ENCODE data around the gene ZSCAN21. TPM values are rescaled to one million over a fixed set of nuclear protein-coding genes. Genes with fewer than 3 reads are reported as not detected.

The ZSCAN21 gene
- total and polyA plus RNA-seq, 5 experiments from 2014 or later = 5.2 to 11.2 (median 8.3) TPM

DNA sequence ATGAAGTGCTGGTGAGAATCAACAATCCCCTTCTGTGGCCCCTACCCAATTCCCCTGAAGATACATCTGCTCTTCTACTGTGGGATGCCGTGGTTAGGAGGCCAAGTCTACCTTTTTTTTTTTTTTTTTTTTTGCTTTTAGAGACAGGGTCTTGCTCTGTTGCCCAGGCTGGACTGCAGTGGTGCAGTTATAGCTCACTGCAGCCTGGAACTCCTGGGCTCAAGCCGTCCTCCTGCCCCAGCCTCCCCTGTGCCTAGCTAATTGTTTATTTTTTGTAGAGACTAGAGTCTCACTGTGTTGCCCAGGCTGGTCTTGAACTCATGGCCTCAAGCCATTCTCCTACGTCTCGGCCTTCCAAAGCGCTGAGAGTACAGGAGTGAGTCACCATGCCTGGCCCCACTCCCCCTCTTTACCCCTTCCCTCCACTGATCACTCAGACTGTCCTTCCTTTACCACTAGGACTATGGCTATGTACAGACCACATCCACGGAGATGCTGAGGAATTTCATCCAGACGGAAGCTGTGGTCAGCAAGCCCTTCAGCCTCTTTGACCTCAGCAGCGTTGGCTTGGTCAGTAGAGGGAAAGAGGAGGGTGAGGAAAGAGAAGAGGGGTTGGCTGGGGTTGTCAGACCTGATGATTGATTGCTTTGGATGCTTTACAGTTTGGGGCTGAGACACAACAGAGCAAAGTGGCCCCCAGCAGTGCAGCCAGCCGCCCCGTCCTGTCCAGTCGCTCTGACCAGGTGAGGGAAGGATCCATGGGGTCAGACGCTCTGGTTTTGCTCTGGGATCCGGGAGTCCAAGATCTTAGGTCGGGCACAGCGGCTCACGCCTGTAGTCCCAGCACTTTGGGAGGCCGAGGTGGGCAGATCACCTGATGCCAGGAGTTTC is 53.6 kb downstream of the ZSCAN21 start:
- H3K36me3 Mint-ChIP-seq = peaks cover under 1 to 31% (median 18%) of the 10 kb centered on the region in 3 donors
- no peak for ATAC-seq
- no peaks in the 10 kb centered on the region for H3K9me3 Mint-ChIP-seq
- POLR2A ChIA-PET = interaction anchor here (0.7 to 6.9 kb wide), 9 partner anchors 9 to 333 kb away, joined by 3 to 252 read pairs (median 26); partner anchors contain the start of genes CNPY4, COPS6, MBLAC1 and MEPCE
- H3K4me1 Mint-ChIP-seq = peaks cover 18 to 35% (median 33%) of the 10 kb centered on the region in 4 donors
- H3K27me3 Mint-ChIP-seq = no peaks in the 10 kb centered on the region
- peak overlapping the region in 9 of 10 donors; percentile 43 to 99 (median 65) for H3K27ac Mint-ChIP-seq
- peak overlapping the region; percentile 60 to 97 (median 75) for H3K4me3 Mint-ChIP-seq
- no peak for DNase-seq

DNA sequence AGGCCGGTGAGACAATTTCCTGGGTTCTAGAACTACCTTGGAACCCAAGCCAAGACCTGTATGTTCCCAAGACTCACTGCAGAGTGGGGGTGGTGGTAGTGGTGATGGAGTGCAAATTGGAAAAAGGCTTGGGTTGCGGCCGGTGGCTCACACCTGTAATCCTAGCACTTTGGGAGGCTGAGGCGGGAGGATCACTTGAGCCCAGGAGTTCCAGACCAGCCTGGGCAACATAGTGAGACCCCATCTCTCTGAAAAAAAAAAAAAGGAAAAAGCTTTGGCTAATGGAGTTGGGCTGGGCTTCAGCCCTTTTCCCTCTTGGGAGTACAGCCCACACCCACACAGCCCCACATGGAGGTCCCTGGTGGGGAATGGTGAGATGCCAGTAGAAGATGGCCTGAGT is 56.0 kb downstream of the ZSCAN21 start:
- Mint-ChIP-seq H3K27me3 (no peaks in the 10 kb centered on the region), H3K9me3 (no peaks in the 10 kb centered on the region), H3K4me1 (peaks cover 7 to 13% (median 11%) of the 10 kb centered on the region in 4 donors), H3K36me3 (peaks cover 0 to 39% (median 4%) of the 10 kb centered on the region in 3 donors), H3K4me3 (no peak overlapping the region), H3K27ac (peak overlapping the region in 1 of 10 donors; percentile 25)
- ATAC-seq (no peak), DNase-seq (no peak)
- POLR2A ChIA-PET = interaction anchor here (1.1 to 6.9 kb wide), 2 partner anchors 14 to 18 kb away, joined by 3 to 252 read pairs; partner anchors contain the start of genes CNPY4, MBLAC1 and TAF6

DNA sequence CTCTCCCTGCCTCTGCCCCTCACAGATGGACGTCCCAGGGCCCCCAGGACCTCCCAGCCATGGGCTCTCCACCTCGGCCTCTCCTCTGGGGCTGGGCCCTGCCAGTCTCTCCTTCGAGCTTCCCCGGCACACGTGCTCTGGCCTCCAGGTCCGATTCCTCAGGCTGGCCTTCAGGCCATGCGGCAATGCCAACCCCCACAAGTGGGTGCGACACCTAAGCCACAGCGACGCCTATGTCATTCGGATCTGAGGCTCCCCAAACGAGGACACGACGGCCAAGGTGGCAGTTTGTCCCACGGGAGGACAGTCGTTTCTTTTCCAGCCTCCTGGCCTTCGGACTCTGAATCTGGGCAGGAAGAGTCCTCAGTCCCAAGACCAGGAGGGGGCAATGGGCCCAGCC is 57.1 kb downstream of the ZSCAN21 start:
- peaks cover 0 to 50% (median 7%) of the 10 kb centered on the region in 3 donors for H3K36me3 Mint-ChIP-seq
- no peaks in the 10 kb centered on the region for H3K9me3 Mint-ChIP-seq
- ATAC-seq = no peak
- POLR2A ChIA-PET = interaction anchor here (0.5 to 1.1 kb wide), 2 partner anchors 13 to 75 kb away, joined by 3 read pairs; no protein-coding TSS in a partner anchor
- DNase-seq = no peak
- H3K27me3 Mint-ChIP-seq = no peaks in the 10 kb centered on the region
- peak overlapping the region in 1 of 10 donors; percentile 78 for H3K27ac Mint-ChIP-seq
- no peak overlapping the region for H3K4me3 Mint-ChIP-seq
- H3K4me1 Mint-ChIP-seq = peaks cover 3 to 11% (median 6%) of the 10 kb centered on the region in 4 donors

DNA sequence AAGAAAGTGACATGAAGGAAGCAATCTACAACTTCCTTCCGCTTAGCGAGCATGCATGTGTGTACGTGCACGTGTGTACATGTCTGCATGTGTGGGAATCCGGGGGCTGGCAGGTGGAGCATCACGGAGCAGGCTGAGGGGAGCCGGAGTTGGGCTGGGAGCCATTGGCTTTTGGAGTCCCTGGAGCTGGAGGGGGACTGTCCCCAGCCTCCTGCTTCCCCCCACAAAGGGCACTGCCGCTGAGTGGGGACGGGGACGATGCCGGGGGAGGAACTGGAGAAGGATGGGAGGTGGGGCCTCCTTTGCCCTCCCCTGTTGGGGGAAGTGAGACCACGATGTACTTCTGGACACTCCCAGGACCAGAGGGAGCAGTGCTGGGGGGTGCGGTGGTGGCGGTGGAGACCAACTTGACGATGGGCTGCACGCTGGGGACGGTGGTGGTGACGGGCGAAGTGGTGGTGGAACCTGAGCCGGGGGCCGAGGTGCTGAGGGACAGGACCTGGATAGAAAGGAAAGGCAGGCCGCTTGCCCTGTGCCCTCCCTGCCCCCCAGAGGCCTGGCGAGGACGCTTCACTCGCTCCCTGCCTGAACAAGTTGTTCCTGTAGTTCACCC is 57.7 kb downstream of the ZSCAN21 start:
- no peaks in the 10 kb centered on the region for H3K9me3 Mint-ChIP-seq
- no peak for ATAC-seq
- DNase-seq = no peak
- no peaks in the 10 kb centered on the region for H3K27me3 Mint-ChIP-seq
- peaks cover 3 to 10% (median 6%) of the 10 kb centered on the region in 4 donors for H3K4me1 Mint-ChIP-seq
- H3K27ac Mint-ChIP-seq = peak overlapping the region in 2 of 10 donors; percentile 56 to 78
- peaks cover 0 to 56% (median 7%) of the 10 kb centered on the region in 3 donors for H3K36me3 Mint-ChIP-seq
- POLR2A ChIA-PET = no interaction called here
- no peak overlapping the region for H3K4me3 Mint-ChIP-seq

DNA sequence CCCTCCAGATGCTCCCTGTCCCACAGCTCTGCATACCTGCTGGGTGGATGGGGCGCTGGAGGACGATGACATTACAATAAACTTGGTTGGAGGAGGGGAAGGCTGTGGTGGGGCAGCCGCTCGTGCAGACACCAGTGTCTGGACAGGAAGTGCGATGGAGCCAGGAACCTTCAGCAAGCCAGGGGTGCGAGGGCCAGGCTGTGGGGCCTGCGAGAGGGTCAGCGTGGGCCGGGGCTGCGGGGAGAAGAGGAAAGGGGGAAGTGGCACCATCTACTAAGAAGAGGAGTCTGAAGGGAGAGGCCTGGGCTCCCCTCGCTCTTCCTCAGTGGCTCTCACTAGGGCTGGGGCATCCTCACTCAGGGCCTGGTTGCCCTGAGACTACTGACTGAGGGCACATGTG is 58.3 kb downstream of the ZSCAN21 start:
- ATAC-seq = no peak
- no peak overlapping the region for H3K27ac Mint-ChIP-seq
- no peak for DNase-seq
- H3K4me1 Mint-ChIP-seq = peaks cover 0 to 4% (median 3%) of the 10 kb centered on the region in 4 donors
- peak overlapping the region in 1 of 10 donors; percentile 14 for H3K4me3 Mint-ChIP-seq
- no peaks in the 10 kb centered on the region for H3K9me3 Mint-ChIP-seq
- H3K36me3 Mint-ChIP-seq = peaks cover 0 to 62% (median 7%) of the 10 kb centered on the region in 3 donors
- H3K27me3 Mint-ChIP-seq = no peaks in the 10 kb centered on the region
- POLR2A ChIA-PET = no interaction called here

- Mint-ChIP-seq H3K27ac (no peak overlapping the region), H3K4me3 (no peak overlapping the region), H3K36me3 (peaks cover 0 to 67% (median 8%) of the 10 kb centered on the region in 3 donors), H3K27me3 (no peaks in the 10 kb centered on the region), H3K4me1 (peaks cover 0 to 2% (median 0%) of the 10 kb centered on the region in 4 donors), H3K9me3 (no peaks in the 10 kb centered on the region)
- no peak for ATAC-seq
- POLR2A ChIA-PET = interaction anchor here (0.7 kb wide), 1 partner anchor 55 kb away, joined by 3 read pairs; no protein-coding TSS in a partner anchor
- DNase-seq = no peak
Observed at GRCh38 chr7:100109521-100110163, 60.1 kb downstream of the ZSCAN21 start.

GRCh38 chr7:100111156-100111555 is 61.6 kb downstream of the ZSCAN21 start:
- Mint-ChIP-seq H3K27ac (no peak overlapping the region), H3K4me3 (no peak overlapping the region), H3K27me3 (no peaks in the 10 kb centered on the region), H3K36me3 (peaks cover 0 to 71% (median 8%) of the 10 kb centered on the region in 3 donors), H3K9me3 (no peaks in the 10 kb centered on the region), H3K4me1 (peaks cover 0 to 3% (median 1%) of the 10 kb centered on the region in 4 donors)
- POLR2A ChIA-PET = interaction anchor here (0.6 to 4.1 kb wide), 3 partner anchors 9 to 75 kb away, joined by 3 to 27 read pairs (median 4); partner anchors contain the start of genes AP4M1 and MCM7
- ATAC-seq = no peak
- DNase-seq = no peak

GRCh38 chr7:100111914-100112313 is 62.3 kb downstream of the ZSCAN21 start:
- Mint-ChIP-seq H3K36me3 (peaks cover 0 to 67% (median 8%) of the 10 kb centered on the region in 3 donors), H3K27me3 (no peaks in the 10 kb centered on the region), H3K4me3 (no peak overlapping the region), H3K9me3 (no peaks in the 10 kb centered on the region), H3K27ac (no peak overlapping the region), H3K4me1 (peaks cover 0 to 8% (median 5%) of the 10 kb centered on the region in 4 donors)
- DNase-seq (no peak), ATAC-seq (no peak)
- POLR2A ChIA-PET = interaction anchor here (0.6 to 4.1 kb wide), 2 partner anchors 10 to 76 kb away, joined by 3 to 27 read pairs; partner anchors contain the start of genes AP4M1 and MCM7

Small RNAs within 50 kb of the gene (microRNA-seq; reads per million reads assigned to microRNA genes)
- gene MIR106B (ENCODE audit: borderline microRNAs expressed) = 5,476 reads per million, percentile 93 among the genes with 10 or more reads in this experiment
- 1,036 reads per million, percentile 84 among the genes with 10 or more reads in this experiment for gene MIR25 (ENCODE audit: borderline microRNAs expressed)
- 2,656 reads per million, percentile 91 among the genes with 10 or more reads in this experiment for gene MIR93 (ENCODE audit: borderline microRNAs expressed)

Other genes starting within 250 kb of the ZSCAN21 start
- gene CYP3A43, start 221.8 kb upstream of the ZSCAN21 start, total RNA-seq = under 1 TPM in 1 of 2 experiments, not detected in 1; 0.44 TPM
- not detected for gene CYP3A43, start 221.8 kb upstream of the ZSCAN21 start, polyA plus RNA-seq
- 1 to 10 TPM; 1.1 to 1.3 TPM for gene OR2AE1, start 172.7 kb upstream of the ZSCAN21 start, total RNA-seq
- not detected for gene OR2AE1, start 172.7 kb upstream of the ZSCAN21 start, polyA plus RNA-seq
- gene TRIM4, start 130.2 kb upstream of the ZSCAN21 start, total RNA-seq = 10 to 100 TPM; 68.4 to 70.6 TPM
- gene TRIM4, start 130.2 kb upstream of the ZSCAN21 start, polyA plus RNA-seq = 10 to 100 TPM; 22.2 to 32.2 (median 31.0) TPM
- 1 to 10 TPM; 1.6 to 1.7 TPM for gene GJC3, start 120.2 kb upstream of the ZSCAN21 start, total RNA-seq
- 1 to 10 TPM in 1 of 3 donors, under 1 TPM in 1, not detected in 1; 0.42 to 2.0 TPM for gene GJC3, start 120.2 kb upstream of the ZSCAN21 start, polyA plus RNA-seq
- gene AZGP1, start 73.7 kb upstream of the ZSCAN21 start, total RNA-seq = not detected
- not detected for gene AZGP1, start 73.7 kb upstream of the ZSCAN21 start, polyA plus RNA-seq
- gene ZKSCAN1, start 34.2 kb upstream of the ZSCAN21 start, total RNA-seq = 100 to 1,000 TPM; 104 to 108 TPM
- gene ZKSCAN1, start 34.2 kb upstream of the ZSCAN21 start, polyA plus RNA-seq = 10 to 100 TPM; 39.1 to 63.6 (median 47.1) TPM
- 10 to 100 TPM; 42.7 to 48.8 TPM for gene ZNF3, start 31.9 kb downstream of the ZSCAN21 start, total RNA-seq
- gene ZNF3, start 31.9 kb downstream of the ZSCAN21 start, polyA plus RNA-seq = 10 to 100 TPM; 17.4 to 28.4 (median 20.2) TPM
- 10 to 100 TPM; 72.0 to 80.2 TPM for gene COPS6, start 39.2 kb downstream of the ZSCAN21 start, total RNA-seq
- gene COPS6, start 39.2 kb downstream of the ZSCAN21 start, polyA plus RNA-seq = 100 to 1,000 TPM; 107 to 145 (median 121) TPM
- gene MCM7, start 51.6 kb downstream of the ZSCAN21 start, total RNA-seq = 100 to 1,000 TPM; 159 to 161 TPM
- gene MCM7, start 51.6 kb downstream of the ZSCAN21 start, polyA plus RNA-seq = 10 to 100 TPM; 28.7 to 46.6 (median 40.1) TPM
- gene AP4M1, start 51.9 kb downstream of the ZSCAN21 start, total RNA-seq = 10 to 100 TPM in 1 of 2 experiments, 1 to 10 TPM in 1; 7.5 to 10.9 TPM
- gene AP4M1, start 51.9 kb downstream of the ZSCAN21 start, polyA plus RNA-seq = 1 to 10 TPM; 1.7 to 3.6 (median 2.3) TPM
- 10 to 100 TPM; 61.6 to 68.7 TPM for gene TAF6, start 69.6 kb downstream of the ZSCAN21 start, total RNA-seq
- gene TAF6, start 69.6 kb downstream of the ZSCAN21 start, polyA plus RNA-seq = 10 to 100 TPM; 21.3 to 39.0 (median 31.5) TPM
- 10 to 100 TPM; 99.0 to 99.6 TPM for gene CNPY4, start 69.9 kb downstream of the ZSCAN21 start, total RNA-seq
- gene CNPY4, start 69.9 kb downstream of the ZSCAN21 start, polyA plus RNA-seq = 10 to 100 TPM; 19.8 to 23.5 (median 20.6) TPM
- gene MBLAC1, start 77.2 kb downstream of the ZSCAN21 start, total RNA-seq = 1 to 10 TPM; 5.6 to 7.2 TPM
- gene MBLAC1, start 77.2 kb downstream of the ZSCAN21 start, polyA plus RNA-seq = 1 to 10 TPM; 2.1 to 2.3 (median 2.1) TPM
- 100 to 1,000 TPM; 170 to 206 TPM for gene LAMTOR4, start 99.1 kb downstream of the ZSCAN21 start, total RNA-seq
- gene LAMTOR4, start 99.1 kb downstream of the ZSCAN21 start, polyA plus RNA-seq = 100 to 1,000 TPM; 403 to 435 (median 430) TPM
- 100 to 1,000 TPM; 103 to 109 TPM for gene TRAPPC14, start 108.9 kb downstream of the ZSCAN21 start, total RNA-seq
- gene TRAPPC14, start 108.9 kb downstream of the ZSCAN21 start, polyA plus RNA-seq = 1 to 10 TPM; 2.1 to 4.5 (median 2.4) TPM
- gene GAL3ST4, start 118.8 kb downstream of the ZSCAN21 start, total RNA-seq = 10 to 100 TPM; 37.0 to 39.1 TPM
- gene GAL3ST4, start 118.8 kb downstream of the ZSCAN21 start, polyA plus RNA-seq = 1 to 10 TPM; 4.0 to 6.5 (median 5.4) TPM
- gene GPC2, start 127.6 kb downstream of the ZSCAN21 start, total RNA-seq = 10 to 100 TPM; 39.0 to 40.1 TPM
- gene GPC2, start 127.6 kb downstream of the ZSCAN21 start, polyA plus RNA-seq = 1 to 10 TPM in 1 of 3 donors, under 1 TPM in 2; 0.09 to 1.1 (median 0.42) TPM
- 10 to 100 TPM; 12.0 to 12.1 TPM for gene STAG3, start 128.1 kb downstream of the ZSCAN21 start, total RNA-seq
- gene STAG3, start 128.1 kb downstream of the ZSCAN21 start, polyA plus RNA-seq = 1 to 10 TPM; 6.0 to 8.6 (median 6.9) TPM
- gene PVRIG, start 170.2 kb downstream of the ZSCAN21 start, total RNA-seq = 10 to 100 TPM; 81.5 to 83.8 TPM
- gene PVRIG, start 170.2 kb downstream of the ZSCAN21 start, polyA plus RNA-seq = 10 to 100 TPM; 79.1 to 85.4 (median 84.7) TPM